Activated naive CD4-positive, alpha-beta T cell treated with Interleukin-2 at 50 U/mL for 16 hours (primary cell): ENCODE results near the gene ARHGEF1.
A peak's percentile ranks its signal among the peaks of the same experiment; 100 is the strongest.

Experiments used
- DNase-seq: peaks from one replicate; pipeline ENCODE4 v3.0.0-alpha.2; 2020

ARHGEF1 gene

GRCh38 chr19:41920882-41921576, 38.0 kb downstream of the ARHGEF1 start:
- DNase-seq: no peak

- no peak for DNase-seq
These were observed 38.9 kb downstream of the ARHGEF1 start for GRCh38 chr19:41921577-41922576.

- DNase-seq: no peak
These were observed 39.6 kb downstream of the ARHGEF1 start for GRCh38 chr19:41922585-41922984.

GRCh38 chr19:41923045-41923788, 40.2 kb downstream of the ARHGEF1 start:
- DNase-seq: no peak

GRCh38 chr19:41924151-41925145, 41.5 kb downstream of the ARHGEF1 start:
- no peak for DNase-seq

GRCh38 chr19:41925208-41926003, 42.4 kb downstream of the ARHGEF1 start:
- no peak for DNase-seq

- no peak for DNase-seq
These were observed 43.2 kb downstream of the ARHGEF1 start for GRCh38 chr19:41926028-41926762.

GRCh38 chr19:41926763-41927496, 43.9 kb downstream of the ARHGEF1 start:
- DNase-seq: no peak

- peak; percentile 41 for DNase-seq
These were observed 44.7 kb downstream of the ARHGEF1 start for GRCh38 chr19:41927497-41928192.

GRCh38 chr19:41928221-41928683, 45.3 kb downstream of the ARHGEF1 start, which contains the start of gene ERFL:
TSS of gene ERFL (minus strand) at chr19:41928449. CDS start at chr19:41912919, 15,530 bp downstream.
- peak; percentile 34 for DNase-seq

- no peak for DNase-seq
These were observed 46.0 kb downstream of the ARHGEF1 start for GRCh38 chr19:41928754-41929535.

GRCh38 chr19:41929536-41930071, 46.6 kb downstream of the ARHGEF1 start:
- no peak for DNase-seq

- DNase-seq: no peak
These were observed 47.3 kb downstream of the ARHGEF1 start for GRCh38 chr19:41930322-41930722.

GRCh38 chr19:41930926-41931592, 48.1 kb downstream of the ARHGEF1 start:
- DNase-seq: no peak

- DNase-seq: no peak
These were observed 49.3 kb downstream of the ARHGEF1 start for GRCh38 chr19:41932259-41932719.

- no peak for DNase-seq
These were observed 49.8 kb downstream of the ARHGEF1 start for GRCh38 chr19:41932720-41933332.
